Hair follicle dermal papilla cell (primary cell): Measurements from ENCODE around the gene ZNF75A. TPM values are rescaled to one million over a fixed set of nuclear protein-coding genes. Genes with fewer than 3 reads are reported as not detected.

Experiments used
- total RNA-seq: library from RNA; depleted of rRNA; stranded (reverse); fragments of >200 nt; gene quantifications from 2 replicates; pipeline ENCODE4 v1.2.3, GENCODE V29; 2012

ZNF75A gene
- total RNA-seq = 26.2 and 28.4 TPM in 2 replicates

DNA sequence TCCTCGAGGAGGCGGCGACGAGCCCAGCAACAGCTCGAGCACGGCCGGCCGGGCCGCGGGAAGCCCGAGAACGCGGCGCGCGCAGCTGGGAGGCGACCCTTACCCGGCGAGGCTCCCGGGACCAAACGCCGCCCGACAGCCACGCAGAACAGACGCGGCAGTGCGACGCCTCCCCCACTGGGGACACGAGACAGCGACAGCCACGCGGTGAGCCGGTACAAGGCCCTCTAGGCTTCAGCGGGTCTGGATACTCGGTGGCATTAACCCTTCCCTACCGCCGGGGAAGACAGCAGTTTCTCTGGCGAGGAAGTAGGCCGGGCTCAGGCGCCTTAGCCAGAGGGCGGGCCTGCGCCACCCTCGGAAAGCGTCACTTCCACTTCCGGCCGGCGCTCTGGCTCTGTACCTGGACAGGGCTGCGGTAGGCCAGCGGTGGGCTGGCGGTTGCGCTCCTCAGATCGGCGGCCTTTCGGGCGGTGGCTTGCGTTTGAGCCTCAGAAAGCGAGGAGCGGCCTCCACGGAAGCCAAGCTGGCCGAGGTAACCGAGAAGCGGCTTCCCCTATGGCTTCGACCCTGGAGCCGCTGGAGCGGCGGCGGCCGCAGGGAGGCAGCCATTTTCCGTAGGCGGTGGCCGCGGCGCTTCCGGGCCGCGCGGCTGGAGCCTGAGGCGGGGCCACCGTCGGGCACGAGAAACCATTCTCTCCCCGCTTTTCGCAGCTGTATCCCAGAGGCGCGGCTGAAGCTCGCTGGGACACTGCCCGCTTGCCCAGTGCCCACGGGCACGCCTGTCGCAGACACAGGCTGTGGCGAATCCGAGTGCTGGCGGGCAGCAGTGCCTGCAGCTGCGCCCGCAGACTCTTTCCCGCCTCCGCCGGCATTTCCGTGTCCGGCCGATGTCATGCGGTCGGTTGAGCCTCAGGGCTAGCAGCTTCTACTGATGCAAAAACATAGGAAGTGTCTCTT, at the start of gene ZNF75A, which contains the start of gene TIGD7:
Gene ZNF75A (plus strand): TSS at position 389 of the 960 bp plus-strand sequence. CDS start 2,932 bp downstream, outside the sequence.
Gene TIGD7 (minus strand): TSS at position 322 of the 960 bp plus-strand sequence. CDS start 4,816 bp downstream, outside the sequence.

DNA sequence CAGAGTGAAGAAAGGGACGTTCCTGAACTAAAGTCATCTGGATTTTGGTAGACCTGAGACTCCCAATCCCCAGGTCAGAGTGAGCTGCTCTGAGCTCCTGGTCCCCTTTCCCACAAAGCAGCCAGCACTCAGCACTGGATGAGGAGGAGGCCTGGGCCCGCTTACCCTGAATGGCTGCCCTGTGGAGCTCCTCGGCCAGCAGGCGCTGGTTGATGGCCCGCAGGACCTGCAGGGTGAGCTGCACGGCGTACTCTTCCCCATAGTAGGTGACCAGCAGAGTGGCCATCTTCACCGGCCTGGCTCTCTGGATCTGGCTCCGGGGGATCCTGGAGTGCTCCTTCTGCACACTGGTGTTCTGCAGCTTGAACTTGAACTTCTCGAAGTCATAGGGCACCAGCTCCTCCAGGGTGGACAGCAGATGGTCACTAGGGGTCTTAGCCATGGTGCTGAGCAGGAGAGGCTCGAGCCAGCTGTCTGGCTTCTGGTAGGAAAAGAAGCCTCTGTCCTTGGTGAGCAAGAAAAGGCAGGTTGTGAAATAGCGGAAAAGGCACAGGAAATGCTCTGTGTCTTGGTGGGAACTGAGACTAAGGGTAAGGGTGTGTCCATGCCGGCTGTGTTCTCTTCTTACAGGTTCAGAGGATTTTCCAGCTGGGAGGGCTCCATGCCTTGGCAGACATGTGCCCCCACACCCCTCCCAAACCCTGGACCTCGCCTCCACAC, 49.0 kb upstream of the ZNF75A start, which contains the start of gene MEFV:
Gene MEFV (minus strand): TSS at position 488 of the 720 bp plus-strand sequence. CDS start 46 bp downstream, at position 442.

DNA sequence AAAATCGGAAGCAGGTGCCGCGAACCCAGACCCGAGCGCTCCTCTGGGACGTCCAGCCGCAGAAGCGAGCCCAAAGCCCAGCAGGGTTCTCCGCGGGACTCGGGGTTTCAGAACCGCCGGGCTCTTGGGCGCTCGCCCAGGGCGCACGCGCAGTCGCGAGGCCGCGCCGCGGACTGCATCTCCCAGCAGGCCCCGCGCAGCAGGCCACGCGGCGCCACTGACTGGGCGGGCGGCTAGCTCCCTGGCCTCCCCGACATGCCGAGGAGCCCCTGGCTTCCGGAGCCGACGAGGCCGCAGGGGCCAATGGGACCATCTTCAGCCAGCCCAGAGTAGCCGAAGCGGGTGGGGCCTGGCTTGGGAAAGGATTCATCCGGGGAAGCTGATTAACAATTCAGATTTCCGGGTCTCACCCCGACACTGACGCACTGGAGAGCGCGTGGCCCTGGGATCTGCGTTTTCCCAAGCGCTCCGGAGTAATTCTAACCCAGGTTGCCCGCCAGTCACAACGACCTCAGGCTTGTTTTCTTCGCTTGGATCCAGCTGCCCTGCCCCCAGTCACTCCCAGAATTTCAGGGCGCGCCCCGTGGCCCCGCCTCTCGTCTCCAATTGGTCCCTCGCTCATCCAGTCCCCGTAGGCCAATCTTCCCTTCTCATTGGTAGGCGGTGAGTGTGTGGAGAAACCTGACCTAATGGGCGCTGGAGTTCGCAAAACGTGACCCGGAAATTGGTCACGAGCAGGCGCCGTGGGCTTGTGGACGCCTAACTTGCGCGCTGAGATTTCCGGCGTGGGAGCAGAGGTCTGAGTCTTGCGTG, 22.4 kb upstream of the ZNF75A start, which contains the start of gene ZNF263:
Gene ZNF263 (plus strand): TSS at position 762 of the 813 bp plus-strand sequence. CDS start 328 bp downstream, outside the sequence.

DNA sequence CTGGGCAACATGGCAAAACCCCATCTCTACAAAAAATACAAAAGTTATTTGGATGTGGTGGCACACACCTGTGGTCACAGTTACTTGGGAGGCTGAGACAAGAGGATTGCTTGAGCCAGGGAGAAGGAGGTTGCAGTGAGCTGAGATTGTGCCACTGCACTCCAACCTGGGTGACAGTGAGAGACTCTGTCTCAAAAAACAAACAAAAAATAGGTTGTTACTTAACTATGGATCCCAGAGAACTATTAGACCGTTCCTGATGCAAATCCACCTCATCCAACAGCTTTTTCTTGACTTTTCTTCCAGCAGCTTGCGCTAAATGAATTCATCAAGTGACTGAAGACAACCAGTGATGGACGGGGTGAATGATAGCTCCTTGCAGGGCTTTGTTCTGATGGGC, 50.3 kb downstream of the ZNF75A start, which contains the start of gene OR2C1:
Gene OR2C1 (plus strand): TSS at position 301 of the 400 bp plus-strand sequence. CDS start 52 bp downstream, at position 353.

Other genes starting within 250 kb of the ZNF75A start
- gene IL32, start 239.9 kb upstream of the ZNF75A start, total RNA-seq = 0.36 and 3.4 TPM in 2 replicates
- gene ZSCAN10, start 206.2 kb upstream of the ZNF75A start, total RNA-seq = not detected in 2 replicates
- 19.8 and 21.1 TPM in 2 replicates for gene ZNF205, start 192.9 kb upstream of the ZNF75A start, total RNA-seq
- 10.1 and 11.7 TPM in 2 replicates for gene ZNF213, start 170.5 kb upstream of the ZNF75A start, total RNA-seq
- gene OR1F1, start 117.3 kb upstream of the ZNF75A start, total RNA-seq = not detected in 2 replicates
- 9.2 and 9.5 TPM in 2 replicates for gene ZNF200, start 70.3 kb upstream of the ZNF75A start, total RNA-seq
- 0.12 and 0.16 TPM in 2 replicates for gene MEFV, start 48.9 kb upstream of the ZNF75A start, total RNA-seq
- 69.1 and 74.9 TPM in 2 replicates for gene ZNF263, start 22.0 kb upstream of the ZNF75A start, total RNA-seq
- 4.5 and 5.2 TPM in 2 replicates for gene TIGD7, start 67 bp upstream of the ZNF75A start, total RNA-seq
- 0.16 and 0.24 TPM in 2 replicates for gene OR2C1, start 50.4 kb downstream of the ZNF75A start, total RNA-seq
- 15.7 and 18.2 TPM in 2 replicates for gene ZSCAN32, start 95.5 kb downstream of the ZNF75A start, total RNA-seq
- 11.0 and 12.0 TPM in 2 replicates for gene ZNF174, start 95.7 kb downstream of the ZNF75A start, total RNA-seq
- gene ZNF597, start 138.0 kb downstream of the ZNF75A start, total RNA-seq = 2.4 and 3.2 TPM in 2 replicates
- gene NAA60, start 138.2 kb downstream of the ZNF75A start, total RNA-seq = 16.5 and 17.8 TPM in 2 replicates
- not detected in 2 replicates for gene C16orf90, start 190.0 kb downstream of the ZNF75A start, total RNA-seq
- gene CLUAP1, start 195.5 kb downstream of the ZNF75A start, total RNA-seq = 14.7 and 25.8 TPM in 2 replicates